Epithelial cell of proximal tubule (primary cell): Measurements from ENCODE around the gene SPAG4. TPM values are rescaled to one million over a fixed set of nuclear protein-coding genes. Genes with fewer than 3 reads are reported as not detected.

Experiments used
- DNase-seq: peaks from one replicate; pipeline ENCODE4 v3.0.0-alpha.2; 2011; ENCODE audit warnings: low read depth
- H3K4me3 ChIP-seq: 2 replicates; pipeline ENCODE4 v1.5.1; 2011; ENCODE audit warnings: low read depth, mild to moderate bottlenecking, low read length
- total RNA-seq: library from RNA; depleted of rRNA; stranded (reverse); fragments of >200 nt; gene quantifications from 2 replicates; pipeline ENCODE4 v1.2.3, GENCODE V29; 2015
- TF ChIP-seq, protein P1 (sequence below): conservative IDR thresholded peaks from 2 replicates; pipeline ENCODE4 v1.5.1; 2012; ENCODE audit warnings: low read depth, mild to moderate bottlenecking, low read length

SPAG4 gene
- total RNA-seq, 1 donor from 2014 or later, result 15.9 TPM

DNA sequence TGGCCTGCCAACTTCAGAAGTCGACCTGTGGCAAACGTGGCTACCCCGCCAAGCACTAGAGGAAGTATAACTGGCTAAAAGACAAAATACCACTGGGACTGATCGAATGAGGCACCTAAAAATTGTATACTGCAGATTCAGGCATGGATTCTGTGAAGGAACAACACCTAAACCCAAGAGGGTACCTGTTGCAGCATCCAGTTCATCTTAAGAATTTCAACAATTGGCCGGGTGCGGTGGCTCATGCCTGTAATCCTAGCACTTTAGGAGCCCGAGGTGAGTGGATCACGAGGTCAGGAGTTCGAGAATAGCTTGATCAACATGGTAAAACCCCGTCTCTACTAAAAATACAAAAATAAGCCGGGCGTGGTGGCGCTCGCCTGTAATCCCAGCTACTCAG, 27.2 kb upstream of the SPAG4 start:
- TF ChIP-seq, protein P1, sequence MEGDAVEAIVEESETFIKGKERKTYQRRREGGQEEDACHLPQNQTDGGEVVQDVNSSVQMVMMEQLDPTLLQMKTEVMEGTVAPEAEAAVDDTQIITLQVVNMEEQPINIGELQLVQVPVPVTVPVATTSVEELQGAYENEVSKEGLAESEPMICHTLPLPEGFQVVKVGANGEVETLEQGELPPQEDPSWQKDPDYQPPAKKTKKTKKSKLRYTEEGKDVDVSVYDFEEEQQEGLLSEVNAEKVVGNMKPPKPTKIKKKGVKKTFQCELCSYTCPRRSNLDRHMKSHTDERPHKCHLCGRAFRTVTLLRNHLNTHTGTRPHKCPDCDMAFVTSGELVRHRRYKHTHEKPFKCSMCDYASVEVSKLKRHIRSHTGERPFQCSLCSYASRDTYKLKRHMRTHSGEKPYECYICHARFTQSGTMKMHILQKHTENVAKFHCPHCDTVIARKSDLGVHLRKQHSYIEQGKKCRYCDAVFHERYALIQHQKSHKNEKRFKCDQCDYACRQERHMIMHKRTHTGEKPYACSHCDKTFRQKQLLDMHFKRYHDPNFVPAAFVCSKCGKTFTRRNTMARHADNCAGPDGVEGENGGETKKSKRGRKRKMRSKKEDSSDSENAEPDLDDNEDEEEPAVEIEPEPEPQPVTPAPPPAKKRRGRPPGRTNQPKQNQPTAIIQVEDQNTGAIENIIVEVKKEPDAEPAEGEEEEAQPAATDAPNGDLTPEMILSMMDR, result no peak
- no peak for DNase-seq
- H3K4me3 ChIP-seq, result no peak overlapping the region

- TF ChIP-seq, protein P1, result no peak
- no peak for DNase-seq
- H3K4me3 ChIP-seq, result no peak overlapping the region
Observed at GRCh38 chr20:35592339-35592974, 23.2 kb upstream of the SPAG4 start.

DNA sequence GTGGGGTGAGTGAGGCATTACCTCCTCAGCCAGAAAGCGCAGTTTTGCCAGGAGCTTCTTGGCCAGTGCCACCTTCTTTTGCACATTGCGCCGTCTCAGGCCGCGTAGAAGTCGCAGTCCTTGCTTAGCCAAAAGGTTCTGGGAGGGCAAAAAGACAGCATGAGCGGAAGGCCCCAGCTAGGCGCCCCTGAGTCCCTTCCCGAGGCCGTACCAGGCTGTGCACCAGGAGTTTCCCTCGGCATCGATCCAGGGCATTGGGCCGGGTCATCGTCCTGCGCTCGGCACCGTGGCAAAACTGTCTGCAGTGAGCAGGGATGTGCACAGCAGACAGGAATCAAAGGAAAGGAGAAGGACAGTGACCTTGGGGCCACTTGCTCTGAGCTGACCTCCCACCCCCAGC, 20.2 kb upstream of the SPAG4 start:
- TF ChIP-seq, protein P1, result no peak
- H3K4me3 ChIP-seq, result no peak overlapping the region

GRCh38 chr20:35595901-35596300, 19.7 kb upstream of the SPAG4 start:
- TF ChIP-seq, protein P1, result no peak
- DNase-seq, result no peak
- H3K4me3 ChIP-seq, result no peak overlapping the region

More for the DNA sequence above, 20.2 kb upstream of the SPAG4 start:
- DNase-seq, result no peak

- DNase-seq, result no peak
- H3K4me3 ChIP-seq, result no peak overlapping the region
- TF ChIP-seq, protein P1, result no peak
Observed at GRCh38 chr20:35597186-35597585, 18.4 kb upstream of the SPAG4 start.

- no peak for DNase-seq
- H3K4me3 ChIP-seq, result no peak overlapping the region
- TF ChIP-seq, protein P1, result no peak
Observed at GRCh38 chr20:35598476-35598875, 17.2 kb upstream of the SPAG4 start.

- no peak overlapping the region for H3K4me3 ChIP-seq
- TF ChIP-seq, protein P1, result no peak
- DNase-seq, result no peak
Observed at GRCh38 chr20:35598899-35599775, 16.5 kb upstream of the SPAG4 start.
